HG02852 (cell line): Measurements from ENCODE around the gene RDH8.

Experiments
- ATAC-seq: cut with Tn5 transposase; IDR thresholded peaks from one replicate; pipeline ENCODE4 v1.9.1; 2021; ENCODE audit warnings: mild to moderate bottlenecking, moderate library complexity; ENCODE audit not compliant: unreplicated experiment

Gene RDH8

DNA sequence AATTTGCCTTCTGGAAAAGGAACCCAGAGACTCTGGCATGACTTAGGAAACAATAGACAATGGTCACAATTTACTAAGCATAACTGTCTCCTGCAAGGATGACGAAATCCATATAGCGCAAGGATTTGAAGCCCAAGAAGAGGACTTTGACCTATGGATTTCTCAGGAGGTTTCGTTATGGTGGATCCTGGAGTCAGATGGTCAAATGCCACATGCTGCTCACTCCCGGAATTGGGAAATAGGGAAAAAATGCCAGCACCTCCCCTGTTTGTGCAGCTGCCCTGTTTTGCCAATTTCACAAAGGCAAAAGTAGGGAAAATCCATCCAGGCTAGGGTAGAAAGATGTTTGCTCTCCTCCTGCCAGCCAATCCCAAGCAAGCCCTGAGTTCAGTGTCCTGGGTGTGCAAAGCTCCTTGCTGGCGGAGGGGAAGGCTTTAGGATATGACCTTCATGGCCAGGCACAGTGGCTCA lies 23.4 kb downstream of the RDH8 start:
- no peak for ATAC-seq

DNA sequence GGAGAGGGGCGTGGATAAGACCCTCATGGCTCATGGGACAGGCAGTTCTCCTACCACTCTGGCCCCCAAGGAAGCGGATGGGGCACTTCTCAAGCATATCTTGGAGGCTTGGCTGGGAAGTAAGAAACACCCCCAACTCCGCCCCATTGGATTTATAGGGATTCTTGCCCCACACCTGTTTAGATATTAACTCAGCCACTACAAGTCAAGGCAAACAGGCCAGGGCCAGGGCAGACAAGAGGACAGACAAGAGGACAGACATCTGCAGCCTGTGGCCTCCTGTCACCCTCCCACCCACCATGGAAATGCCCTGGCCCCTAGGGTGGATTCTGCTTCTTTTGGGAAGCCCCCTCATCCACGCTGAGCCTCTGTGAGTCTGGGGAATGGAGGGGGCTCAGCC lies 24.1 kb downstream of the RDH8 start:
- no peak for ATAC-seq

DNA sequence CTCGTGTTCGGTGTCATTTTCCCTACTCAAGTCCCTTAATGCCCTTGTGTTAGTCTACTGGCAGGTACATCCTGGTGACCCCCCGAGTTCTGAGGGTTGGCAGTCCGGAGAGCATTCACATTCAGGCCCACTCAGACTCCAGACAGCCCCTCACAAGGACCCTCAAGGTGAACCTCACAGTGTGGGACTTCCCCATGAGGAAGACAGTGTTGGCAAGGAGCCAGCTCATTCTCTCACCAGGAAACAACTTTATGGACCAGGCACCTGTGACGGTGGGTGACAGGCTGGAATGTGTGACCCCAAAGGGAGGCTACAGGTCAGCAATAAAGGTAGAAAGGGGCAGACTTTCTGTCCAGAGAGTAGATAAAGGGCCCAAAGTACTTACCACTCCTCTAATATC lies 24.5 kb downstream of the RDH8 start:
- ATAC-seq, result no peak

DNA sequence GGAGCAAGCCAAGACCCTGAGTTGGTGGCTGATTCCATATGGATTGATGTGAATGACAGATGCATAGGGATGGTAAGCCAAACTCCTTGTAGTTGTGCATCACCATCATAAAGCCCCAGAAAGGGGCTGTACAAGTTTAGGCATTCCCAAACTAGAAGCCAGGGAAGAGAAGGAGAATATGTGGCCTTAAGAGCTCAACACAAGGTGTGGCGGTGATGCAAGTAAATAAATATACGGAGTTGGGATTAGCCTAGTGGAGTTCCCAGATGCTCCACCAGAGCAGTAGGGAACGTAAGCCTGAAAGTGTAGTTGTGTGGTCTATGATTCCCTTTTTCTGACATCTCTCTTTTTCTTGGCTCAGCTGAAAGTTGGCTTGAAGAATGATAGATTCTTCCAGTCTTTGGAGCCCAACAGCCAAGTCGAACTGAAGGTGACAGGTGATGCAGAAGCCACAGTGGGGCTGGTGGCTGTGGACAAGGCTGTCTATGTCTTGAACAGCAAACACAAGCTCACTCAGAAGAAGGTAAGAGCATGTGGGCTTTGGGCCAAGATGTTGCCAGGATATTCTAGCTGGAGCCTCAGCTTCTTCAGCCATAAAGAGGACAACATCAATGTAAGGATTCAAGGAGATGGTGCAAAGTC lies 30.1 kb downstream of the RDH8 start:
- no peak for ATAC-seq

DNA sequence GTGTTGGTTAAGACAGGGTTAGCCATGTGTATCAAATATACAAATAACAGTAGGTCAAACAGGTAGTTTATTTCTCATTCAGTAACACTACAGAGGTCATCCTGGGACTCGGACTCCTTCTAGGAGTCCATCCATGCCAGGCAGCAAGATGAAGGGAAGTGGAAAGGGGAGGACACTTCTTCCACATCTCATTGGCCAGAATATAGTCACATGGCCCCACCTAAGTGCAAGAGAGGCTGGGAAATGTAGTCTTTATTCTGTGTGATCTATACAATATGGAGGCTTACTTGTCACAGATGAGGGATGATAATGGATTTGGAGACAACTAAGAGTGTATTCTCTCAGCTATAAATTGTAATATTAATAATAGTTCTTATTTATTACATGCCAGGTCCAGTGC lies 31.1 kb downstream of the RDH8 start:
- ATAC-seq, result no peak

DNA sequence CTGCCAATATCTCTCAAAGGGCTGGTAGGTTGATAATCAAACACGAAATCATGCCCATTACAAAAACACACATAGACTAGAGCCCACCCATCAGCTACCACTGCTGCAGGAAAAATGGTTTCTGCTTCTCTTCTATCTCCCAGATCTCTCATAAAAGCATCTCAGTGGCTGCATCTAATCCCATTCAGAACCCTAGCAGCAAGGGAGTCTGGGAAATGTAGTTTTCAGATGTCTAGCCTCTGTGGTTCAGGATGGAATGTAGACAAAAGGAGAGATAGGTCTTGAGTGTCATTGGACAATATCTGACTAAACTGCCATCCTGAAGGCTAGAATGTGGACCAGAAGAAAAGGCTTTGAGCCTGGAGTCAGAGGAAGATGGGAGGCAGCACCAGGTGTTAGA lies 32.1 kb downstream of the RDH8 start:
- ATAC-seq, result no peak

DNA sequence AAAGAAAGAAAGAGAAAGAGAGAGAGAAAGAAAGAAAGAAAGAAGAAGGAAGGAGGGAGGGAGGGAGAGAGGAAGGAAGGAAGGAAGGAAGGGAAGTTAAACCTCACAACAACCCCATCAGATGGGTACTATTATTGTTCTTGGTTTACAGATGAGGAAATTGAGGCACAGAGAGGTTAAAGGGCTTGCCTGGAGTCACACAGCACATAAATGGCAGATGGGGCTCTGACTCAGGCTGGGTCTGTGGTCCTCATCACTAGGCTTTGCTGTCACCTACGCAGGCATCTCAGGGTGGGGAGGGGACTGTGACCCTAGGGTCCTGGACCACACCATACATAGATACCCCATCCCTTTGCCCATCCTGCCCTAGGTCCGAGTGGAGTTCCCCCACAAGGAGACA lies 36.3 kb downstream of the RDH8 start:
- ATAC-seq, result no peak

DNA sequence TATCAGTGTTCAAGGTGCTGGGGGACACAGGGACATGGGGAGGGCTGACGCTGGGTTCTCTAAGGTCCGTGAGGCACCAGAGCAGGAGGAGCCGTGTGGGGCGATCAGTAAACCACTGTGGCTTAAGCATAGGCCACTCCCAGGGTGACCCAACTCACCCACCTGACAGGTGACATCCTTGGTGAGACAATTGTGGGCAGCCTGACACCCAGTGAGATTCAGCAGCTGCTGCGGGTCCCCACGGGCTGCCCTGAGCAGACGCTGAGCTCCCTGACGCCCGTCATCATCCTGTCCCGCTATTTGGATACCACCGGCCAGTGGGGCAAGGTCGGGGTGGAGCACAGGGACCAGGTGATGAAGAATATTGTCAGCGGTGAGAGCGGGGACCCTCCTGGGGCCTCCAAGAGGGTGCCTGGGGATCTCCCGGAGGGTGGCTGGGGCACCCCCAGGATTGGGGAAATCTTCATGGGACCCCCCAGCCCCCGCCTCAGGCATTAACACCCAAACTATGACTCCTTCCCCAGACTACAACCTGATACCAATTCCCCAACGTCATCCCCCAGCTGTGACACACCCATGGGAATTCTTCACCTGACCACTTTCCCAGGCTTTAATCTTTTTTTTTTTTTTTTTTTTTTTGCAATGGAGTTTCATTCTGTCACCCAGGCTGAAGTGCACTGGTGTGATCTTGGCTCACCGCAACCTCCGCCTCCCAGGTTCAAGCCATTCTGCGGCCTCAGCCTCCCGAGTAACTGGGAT lies 39.5 kb downstream of the RDH8 start:
- no peak for ATAC-seq

DNA sequence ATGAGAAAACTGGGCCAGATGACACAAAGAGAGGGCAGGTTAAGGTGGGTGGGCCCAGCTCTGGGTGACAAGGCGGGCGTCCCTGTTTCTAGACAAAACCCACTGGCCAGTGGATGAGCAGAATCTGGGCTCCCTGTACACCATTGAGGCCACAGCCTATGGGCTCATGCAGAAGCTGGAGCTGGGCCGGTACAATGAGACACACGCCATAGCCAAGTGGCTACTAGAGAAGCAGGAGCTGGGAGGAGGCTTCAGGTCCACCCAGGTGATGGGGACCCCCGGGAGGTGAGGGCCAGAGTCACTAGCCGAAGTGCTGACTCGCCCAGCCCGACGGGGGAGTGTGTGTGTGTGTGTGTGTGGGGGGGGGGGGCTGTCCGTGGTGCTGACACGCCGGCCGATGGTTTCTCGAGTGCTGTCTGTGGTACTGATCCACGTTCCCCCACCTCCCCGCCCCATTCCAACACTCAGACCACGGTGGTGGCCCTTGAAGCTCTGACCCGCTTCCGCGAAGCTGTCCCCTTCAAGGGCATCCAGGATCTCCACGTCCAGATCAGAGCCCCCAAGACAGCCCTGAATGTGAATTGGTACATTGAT lies 48.5 kb downstream of the RDH8 start:
- no peak for ATAC-seq

DNA sequence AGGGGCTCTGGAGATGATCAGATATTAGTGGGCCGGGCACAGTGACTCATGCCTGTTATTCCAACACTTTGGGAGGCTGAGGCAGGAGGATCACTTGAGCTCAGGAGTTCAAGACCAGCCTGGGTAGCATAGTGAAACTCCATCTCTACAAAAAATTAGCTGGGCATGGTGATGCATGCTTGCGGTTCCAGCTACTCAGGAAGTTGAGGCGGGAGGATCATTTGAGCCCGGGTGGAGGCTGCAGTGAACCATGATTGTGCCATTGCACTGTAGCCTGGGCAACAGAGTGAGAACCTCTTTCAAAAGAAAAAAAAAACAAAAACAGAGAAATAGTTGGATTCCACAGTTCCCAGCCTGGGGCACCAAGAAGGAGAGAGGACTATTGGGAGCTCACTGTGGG lies 54.9 kb downstream of the RDH8 start:
- ATAC-seq, result no peak

DNA sequence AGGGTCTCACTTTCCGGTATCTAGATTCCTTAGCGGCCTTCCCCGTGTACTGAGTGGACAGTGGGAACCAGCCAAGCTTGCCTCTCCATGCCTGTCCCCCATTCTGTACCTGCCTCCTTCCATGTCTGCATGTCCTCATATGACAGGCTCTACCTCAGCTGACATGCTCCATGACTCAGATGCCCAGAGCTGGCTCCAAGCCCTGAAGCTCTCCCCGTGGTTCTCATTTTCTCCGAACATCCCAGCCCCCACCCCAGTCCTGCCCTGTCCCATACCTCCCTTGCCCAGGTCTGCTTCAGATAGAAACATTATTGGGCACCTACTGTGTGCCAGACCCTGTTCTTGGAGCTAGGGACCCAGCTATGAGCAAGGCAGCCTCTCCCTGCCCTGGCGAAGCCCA lies 55.8 kb downstream of the RDH8 start:
- ATAC-seq, result no peak

DNA sequence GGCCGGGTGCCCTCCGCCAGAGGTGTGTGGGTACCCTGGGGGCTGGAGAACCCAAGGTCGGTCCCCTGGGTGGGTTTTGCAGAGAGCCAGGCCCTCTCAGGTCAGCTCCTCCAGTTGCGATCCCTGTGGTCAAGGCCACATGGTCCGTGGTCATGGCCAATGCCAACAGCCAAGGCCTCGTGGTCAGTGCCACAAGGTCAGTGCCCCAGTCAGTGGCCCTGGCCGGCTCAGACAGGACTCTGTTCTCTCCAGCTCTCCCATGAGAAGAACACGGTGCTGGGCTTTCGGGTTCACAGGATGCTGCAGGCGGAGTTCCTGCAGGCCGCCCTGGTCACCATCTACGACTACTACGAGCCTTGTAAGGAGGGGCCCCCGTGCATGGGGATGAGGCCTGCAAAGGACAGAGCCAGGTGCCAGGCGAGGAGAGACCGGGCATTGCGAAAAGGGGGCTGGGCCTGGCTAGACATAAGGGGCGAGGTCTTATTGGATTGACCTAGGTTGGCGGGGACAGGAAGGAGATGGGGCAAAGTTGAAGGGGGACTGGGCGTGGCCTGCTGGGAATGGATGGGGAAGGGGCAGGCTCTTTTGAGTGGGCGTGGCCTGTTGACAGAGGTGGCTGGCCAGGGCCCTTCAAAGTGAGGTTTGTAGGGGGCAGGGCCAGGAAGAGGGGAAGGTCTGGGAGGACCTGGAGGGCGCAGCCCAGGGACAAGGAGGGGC lies 57.6 kb downstream of the RDH8 start:
- ATAC-seq, result no peak
